GM11168 (cell line): ENCODE results near the gene CEACAM19.
"Not testable (repeated sequence)": the region's sequence is repeated elsewhere in the genome, so short reads cannot be mapped to it uniquely, and the experiment has no call there.

Experiments
- in situ Hi-C: fragments of 300-500 bp; cut with MboI; formaldehyde crosslinking; loops from one replicate; pipeline ENCODE4 v1.12.0; 2022; ENCODE audit warnings: low sequenced_read_pairs; ENCODE audit not compliant: unreplicated experiment

Gene CEACAM19

GRCh38 chr19:44696939-44697669 lies 25.8 kb downstream of the CEACAM19 start:
- in situ Hi-C loops, result no loop called here

- in situ Hi-C loops, result no loop called here
Observed at GRCh38 chr19:44697670-44698034, 26.4 kb downstream of the CEACAM19 start.

GRCh38 chr19:44698492-44699201 lies 27.4 kb downstream of the CEACAM19 start, which contains the start of gene CEACAM16:
CEACAM16 (plus strand) TSS chr19:44699151; CDS start chr19:44701457, 2,306 bp downstream.
- in situ Hi-C loops, result no loop called here

- in situ Hi-C loops, result no loop called here
Observed at GRCh38 chr19:44700547-44700946, 29.3 kb downstream of the CEACAM19 start.

DNA sequence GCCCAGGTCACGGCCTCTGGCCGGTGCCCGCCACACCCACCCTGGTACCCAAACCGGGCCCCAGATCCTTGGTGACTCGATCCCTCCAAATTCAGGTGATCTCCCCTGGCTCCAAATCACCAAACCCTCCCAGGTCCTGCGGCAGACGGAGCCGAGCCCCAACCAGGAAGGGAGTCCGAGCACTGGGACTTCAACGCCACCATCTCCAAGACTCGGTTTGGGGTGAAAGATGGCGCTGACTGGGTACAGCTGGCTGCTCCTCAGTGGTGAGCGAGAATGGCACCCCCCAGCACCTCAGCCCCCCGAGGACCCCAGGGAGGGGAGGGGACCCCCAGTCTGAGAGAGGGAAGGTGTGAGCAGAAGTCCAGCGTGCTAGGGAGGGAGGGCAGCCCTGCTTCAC lies 29.9 kb downstream of the CEACAM19 start:
- in situ Hi-C loops, result no loop called here

DNA sequence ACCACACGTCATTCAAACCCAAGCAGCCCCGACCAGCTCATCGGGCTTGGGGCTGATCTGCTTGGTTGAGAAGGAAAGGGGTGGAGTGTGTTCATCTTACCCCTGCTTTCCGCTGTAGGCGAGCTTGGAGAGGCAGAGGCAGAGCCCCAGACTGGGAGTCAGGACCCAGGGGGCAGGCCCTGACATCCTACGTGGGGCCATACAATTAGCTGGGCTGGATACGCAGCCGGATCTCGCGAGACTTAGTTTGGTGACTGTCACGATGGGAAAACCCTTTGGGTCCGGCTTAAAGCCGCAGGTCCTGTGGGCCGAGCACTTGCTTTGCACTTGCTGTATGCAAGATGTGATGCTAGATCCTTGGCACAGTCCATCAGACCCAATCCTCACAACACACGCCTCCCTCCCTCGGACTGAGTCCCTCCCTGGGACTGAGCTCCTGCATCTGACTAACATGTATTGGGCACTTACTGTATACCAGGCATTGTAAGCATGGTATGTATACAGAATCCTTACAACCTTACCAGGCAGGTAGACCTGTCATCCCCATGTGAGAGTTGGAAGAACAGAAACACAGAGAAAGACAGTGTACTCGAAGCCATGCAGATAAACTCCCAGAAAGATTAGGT lies 31.4 kb downstream of the CEACAM19 start:
- in situ Hi-C loops, result no loop called here

DNA sequence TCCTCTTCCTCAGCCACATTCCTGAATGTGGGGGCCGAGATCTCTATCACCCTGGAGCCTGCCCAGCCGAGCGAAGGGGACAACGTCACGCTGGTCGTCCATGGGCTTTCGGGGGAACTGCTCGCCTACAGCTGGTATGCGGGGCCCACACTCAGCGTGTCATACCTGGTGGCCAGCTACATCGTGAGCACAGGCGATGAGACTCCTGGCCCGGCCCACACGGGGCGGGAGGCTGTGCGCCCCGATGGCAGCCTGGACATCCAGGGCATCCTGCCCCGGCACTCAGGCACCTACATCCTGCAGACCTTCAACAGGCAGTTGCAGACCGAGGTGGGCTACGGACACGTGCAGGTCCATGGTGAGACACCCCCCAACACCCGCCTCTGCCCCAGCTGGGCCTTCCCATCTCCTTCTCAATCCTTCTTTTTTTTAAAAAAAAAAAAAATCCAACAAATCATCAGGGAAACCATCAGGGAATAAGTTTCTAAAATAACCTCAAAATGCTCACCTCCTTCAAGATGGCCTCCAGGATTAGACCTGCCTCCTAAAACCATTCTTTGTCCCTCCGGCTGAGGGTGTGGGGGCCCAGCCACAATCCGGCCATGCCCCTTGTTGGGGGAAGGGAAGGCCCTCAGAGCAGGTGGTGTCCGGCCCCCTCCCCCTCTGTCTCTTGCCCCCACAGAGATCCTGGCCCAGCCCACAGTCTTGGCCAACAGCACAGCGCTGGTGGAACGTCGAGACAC lies 32.2 kb downstream of the CEACAM19 start:
- in situ Hi-C loops, result no loop called here

- in situ Hi-C loops, result no loop called here
Observed at GRCh38 chr19:44704982-44705381, 33.7 kb downstream of the CEACAM19 start.

- in situ Hi-C loops, result no loop called here
Observed at GRCh38 chr19:44705502-44706010, 34.3 kb downstream of the CEACAM19 start.

- in situ Hi-C loops, result no loop called here
Observed at GRCh38 chr19:44706506-44707236, 35.4 kb downstream of the CEACAM19 start.

- in situ Hi-C loops, result no loop called here
Observed at GRCh38 chr19:44707794-44708193, 36.5 kb downstream of the CEACAM19 start.

DNA sequence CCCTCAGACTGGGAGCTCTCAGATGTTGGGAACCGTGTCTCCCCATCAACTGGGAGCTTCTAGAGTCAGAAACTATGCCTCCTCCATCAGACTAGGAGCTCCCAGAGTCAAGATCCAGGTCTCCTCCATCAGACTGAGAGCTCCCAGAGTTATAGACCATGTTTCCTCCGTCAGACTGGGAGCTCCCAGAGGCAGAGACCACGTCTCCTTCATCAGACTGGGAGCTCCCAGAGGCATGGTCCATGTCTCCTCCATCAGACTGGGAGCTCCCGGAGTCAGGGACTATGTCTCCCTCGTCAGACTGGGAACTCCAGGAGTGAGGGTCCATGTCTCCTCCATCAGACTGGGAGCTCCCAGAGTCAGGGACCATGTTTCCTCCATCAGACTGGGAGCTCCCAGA lies 37.7 kb downstream of the CEACAM19 start:
- in situ Hi-C loops, result no loop called here

DNA sequence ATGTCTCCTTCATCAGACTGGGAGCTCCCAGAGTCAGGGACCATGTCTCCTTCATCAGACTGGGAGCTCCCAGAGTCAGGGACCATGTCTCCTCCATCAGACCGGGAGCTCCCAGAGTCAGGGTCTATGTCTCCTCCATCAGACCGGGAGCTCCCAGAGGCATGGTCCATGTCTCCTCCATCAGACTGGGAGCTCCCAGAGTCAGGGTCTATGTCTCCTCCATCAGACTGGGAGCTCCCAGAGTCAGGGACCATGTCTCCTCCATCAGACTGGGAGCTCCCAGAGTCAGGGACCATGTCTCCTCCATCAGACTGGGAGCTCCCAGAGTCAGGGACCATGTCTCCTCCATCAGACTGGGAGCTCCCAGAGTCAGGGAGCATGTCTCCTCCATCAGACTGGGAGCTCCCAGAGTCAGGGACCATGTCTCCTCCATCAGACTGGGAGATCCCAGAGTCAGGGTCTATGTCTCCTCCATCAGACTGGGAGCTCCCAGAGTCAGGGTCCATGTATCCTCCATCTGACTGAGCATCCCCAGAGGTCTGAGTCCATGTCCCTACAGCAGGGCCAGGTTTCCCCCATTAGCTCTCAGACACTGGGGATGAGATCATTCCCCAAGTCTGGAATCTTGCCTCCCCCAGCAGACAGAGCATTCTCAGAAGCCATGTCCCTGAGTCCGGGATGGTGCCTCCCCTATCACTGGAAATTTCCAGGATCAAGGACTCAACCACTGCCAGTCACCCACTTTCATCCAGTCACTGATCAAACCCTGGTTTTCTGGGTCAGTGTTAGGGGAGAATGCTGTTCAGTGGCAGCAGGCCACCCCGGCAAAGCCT lies 38.4 kb downstream of the CEACAM19 start:
- in situ Hi-C loops, result not testable (repeated sequence)

- in situ Hi-C loops, result no loop called here
Observed at GRCh38 chr19:44710483-44710882, 39.2 kb downstream of the CEACAM19 start.

- in situ Hi-C loops, result no loop called here
Observed at GRCh38 chr19:44712864-44713515, 41.7 kb downstream of the CEACAM19 start.

- in situ Hi-C loops, result no loop called here
Observed at GRCh38 chr19:44714597-44715169, 43.4 kb downstream of the CEACAM19 start.

DNA sequence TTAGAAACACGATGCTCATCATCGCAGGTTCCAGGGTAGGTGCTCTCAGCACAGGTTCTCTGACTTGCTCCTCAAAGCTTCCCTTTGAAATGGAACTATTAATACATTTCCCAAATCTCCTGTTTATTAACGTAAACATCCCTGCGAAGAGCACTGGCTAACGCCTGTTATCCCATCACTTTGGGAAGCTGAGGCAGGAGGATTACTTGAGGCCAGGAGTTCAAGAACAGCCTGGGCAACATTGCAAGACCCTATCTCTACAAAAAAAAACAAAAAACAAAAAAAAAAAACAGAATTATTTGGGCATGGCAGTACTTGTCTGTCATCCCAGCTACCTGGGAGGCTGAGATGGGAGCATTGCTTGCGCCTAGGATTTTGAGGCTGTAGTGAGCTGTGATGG lies 46.3 kb downstream of the CEACAM19 start:
- in situ Hi-C loops, result no loop called here
